ENCODE results near the gene ZBED5. TPM values are rescaled to one million over a fixed set of nuclear protein-coding genes. Genes with fewer than 3 reads are reported as not detected.

Gene ZBED5
- total and polyA plus RNA-seq, 7 donors: 20.0 to 47.8 (median 26.4) TPM

DNA sequence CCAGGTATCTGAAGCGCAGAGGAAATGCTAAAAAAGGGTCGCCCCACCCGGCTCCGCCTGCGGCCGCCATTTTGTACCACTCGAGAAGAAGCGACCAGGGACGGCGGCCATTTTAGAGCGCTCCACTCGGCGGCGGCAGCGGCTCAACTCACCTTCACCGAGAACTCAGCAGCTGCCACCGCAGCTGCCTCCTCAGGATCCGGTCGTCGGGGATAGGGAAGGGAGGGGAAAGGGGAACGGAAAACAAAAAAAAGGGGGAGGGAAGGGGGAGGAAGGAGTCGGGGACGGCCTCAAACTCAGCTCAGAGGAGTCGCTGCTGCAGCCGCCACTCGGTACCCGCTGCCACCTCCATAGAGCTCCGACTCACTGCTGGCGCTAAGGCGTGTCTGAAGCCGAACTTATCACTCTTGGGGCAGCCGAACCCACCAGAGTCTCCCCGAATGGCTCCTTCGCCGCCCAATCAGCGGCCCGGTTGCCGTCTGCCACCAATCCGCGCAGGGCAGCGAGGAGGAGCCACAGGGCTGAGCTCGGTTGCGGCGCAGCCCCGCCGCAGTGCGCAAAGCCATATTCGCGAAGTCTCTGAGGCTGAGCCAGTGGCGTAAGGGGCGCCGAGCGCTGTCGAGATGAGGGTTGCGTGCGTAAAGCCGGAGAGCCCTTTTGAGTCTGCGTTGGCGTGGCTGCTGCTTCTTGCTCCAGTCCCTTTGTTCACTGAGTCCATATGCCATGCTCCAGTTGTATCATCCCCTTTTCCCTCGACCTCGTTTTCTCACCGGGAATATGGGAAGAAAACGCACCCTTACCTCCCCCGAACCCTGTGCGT is 49.1 kb downstream of the ZBED5 start, which contains the start of gene EIF4G2:
Gene EIF4G2 (minus strand): TSS at position 374 of the 820 bp plus-strand sequence.
- peak within 1 kb of the TSS; percentile 97 for H3K4me3 ChIP-seq
- ATAC-seq (peak; percentile 94 to 97 (median 96)), DNase-seq (peak; percentile 98 to 99)
- H3K4me1 ChIP-seq: peaks cover 38% of the 10 kb centered on the region
- intact Hi-C loops (cut with DNase I): loop anchor here (1.0 to 5.0 kb wide), 7 partner anchors 41 to 98 kb away; partner anchors contain the start of genes ZBED5 (in 2 of the 2) and CTR9 (in 1 of the 2)
- H3K36me3 ChIP-seq (ENCODE audit: insufficient read depth in 1 of 2, low read depth in 1 of 2): peaks cover 10 to 35% of the 10 kb centered on the region in 2 donors
- WGBS, 3 donors: 0 to 1% (median 0%) methylated on average over 60 to 65 of the region's 65 CpGs
- no peaks in the 10 kb centered on the region for H3K9me3 ChIP-seq
- peak within 1 kb of the TSS; percentile 99 for H3K27ac ChIP-seq
- no peaks in the 10 kb centered on the region for H3K27me3 ChIP-seq (ENCODE audit: insufficient read depth in 3 of 3, low read length in 2 of 3)
- TF ChIP-seq, protein P1, sequence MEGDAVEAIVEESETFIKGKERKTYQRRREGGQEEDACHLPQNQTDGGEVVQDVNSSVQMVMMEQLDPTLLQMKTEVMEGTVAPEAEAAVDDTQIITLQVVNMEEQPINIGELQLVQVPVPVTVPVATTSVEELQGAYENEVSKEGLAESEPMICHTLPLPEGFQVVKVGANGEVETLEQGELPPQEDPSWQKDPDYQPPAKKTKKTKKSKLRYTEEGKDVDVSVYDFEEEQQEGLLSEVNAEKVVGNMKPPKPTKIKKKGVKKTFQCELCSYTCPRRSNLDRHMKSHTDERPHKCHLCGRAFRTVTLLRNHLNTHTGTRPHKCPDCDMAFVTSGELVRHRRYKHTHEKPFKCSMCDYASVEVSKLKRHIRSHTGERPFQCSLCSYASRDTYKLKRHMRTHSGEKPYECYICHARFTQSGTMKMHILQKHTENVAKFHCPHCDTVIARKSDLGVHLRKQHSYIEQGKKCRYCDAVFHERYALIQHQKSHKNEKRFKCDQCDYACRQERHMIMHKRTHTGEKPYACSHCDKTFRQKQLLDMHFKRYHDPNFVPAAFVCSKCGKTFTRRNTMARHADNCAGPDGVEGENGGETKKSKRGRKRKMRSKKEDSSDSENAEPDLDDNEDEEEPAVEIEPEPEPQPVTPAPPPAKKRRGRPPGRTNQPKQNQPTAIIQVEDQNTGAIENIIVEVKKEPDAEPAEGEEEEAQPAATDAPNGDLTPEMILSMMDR (IDR thresholded peaks at IDR 0.05): no peak

DNA sequence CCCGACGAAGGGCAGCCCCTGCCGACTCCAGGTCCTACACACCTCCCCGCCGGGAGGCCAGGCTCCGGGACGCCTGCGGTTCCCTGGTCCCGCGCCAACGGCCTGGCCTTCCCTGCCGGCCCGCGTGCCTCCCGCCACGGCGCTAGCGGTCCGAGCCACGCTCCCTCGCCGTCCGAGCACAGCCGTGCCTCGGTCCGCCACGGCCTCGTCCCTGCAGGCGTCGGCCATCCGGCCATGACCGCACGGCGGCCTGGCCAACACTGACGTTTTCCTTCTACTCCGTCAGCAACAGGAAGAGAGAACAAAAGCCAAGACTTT is 49.7 kb downstream of the ZBED5 start:
- DNase-seq: peak in 1 of 2 donors; percentile 59
- H3K9me3 ChIP-seq: no peaks in the 10 kb centered on the region
- WGBS, 3 donors: 0 to 1% (median 0%) methylated on average over 32 to 36 of the region's 36 CpGs
- TF ChIP-seq, protein P1 (IDR thresholded peaks at IDR 0.05): no peak
- H3K4me3 ChIP-seq: peak overlapping the region; percentile 97
- H3K27ac ChIP-seq: peak overlapping the region; percentile 99
- no peaks in the 10 kb centered on the region for H3K27me3 ChIP-seq (ENCODE audit: insufficient read depth in 3 of 3, low read length in 2 of 3)
- intact Hi-C loops (cut with DNase I): loop anchor here (1.0 to 5.0 kb wide), 7 partner anchors 41 to 99 kb away; partner anchors contain the start of genes ZBED5 (in 2 of the 2) and CTR9 (in 1 of the 2)
- peak in 2 of 4 donors; percentile 21 to 45 for ATAC-seq
- peaks cover 12 to 40% of the 10 kb centered on the region in 2 donors for H3K36me3 ChIP-seq (ENCODE audit: insufficient read depth in 1 of 2, low read depth in 1 of 2)
- peaks cover 40% of the 10 kb centered on the region for H3K4me1 ChIP-seq

DNA sequence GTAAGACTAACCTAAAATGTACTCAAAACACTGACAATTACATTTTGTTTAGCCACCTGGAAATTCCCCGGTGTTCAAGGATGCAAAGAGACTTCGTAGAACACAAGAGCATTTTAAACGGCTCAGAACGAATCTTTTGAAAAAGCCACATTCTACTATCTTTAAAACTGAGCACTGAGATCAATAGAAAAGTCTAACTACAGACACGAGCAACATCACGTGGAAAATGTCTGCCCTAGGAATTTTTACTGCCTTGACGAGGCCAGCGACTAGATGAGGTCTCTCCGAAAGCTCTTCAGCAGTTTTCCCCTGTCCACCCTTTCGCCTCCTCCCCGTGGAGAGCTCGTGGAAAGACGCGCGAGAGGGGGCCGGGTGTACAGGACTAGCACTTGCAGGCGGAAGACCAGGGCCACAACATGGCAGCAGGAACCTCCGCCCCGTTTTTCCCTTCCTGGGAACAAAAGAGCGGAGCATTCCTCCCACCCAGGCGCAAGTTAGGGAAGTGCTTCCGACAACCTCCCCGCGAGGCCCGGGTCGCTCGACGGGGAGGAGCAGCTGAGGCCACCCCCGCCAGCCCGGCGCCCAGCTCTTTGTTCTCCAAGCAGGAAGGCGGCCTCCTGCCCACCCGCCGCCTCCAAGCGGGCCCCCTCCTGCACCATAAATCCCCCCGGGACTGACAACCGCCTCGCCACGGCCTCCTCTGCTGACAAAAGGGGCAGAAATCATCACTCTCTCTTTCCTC is 50.2 kb downstream of the ZBED5 start:
- DNase-seq: peak; percentile 74 to 83
- 0 to 1% (median 0%) methylated on average over 35 to 39 of the region's 39 CpGs for WGBS, 3 donors
- Histone ChIP-seq H3K27ac (peak overlapping the region; percentile 99), H3K4me1 (peaks cover 44% of the 10 kb centered on the region), H3K36me3 (ENCODE audit: insufficient read depth in 1 of 2, low read depth in 1 of 2) (peaks cover 12 to 46% of the 10 kb centered on the region in 2 donors), H3K4me3 (peak overlapping the region; percentile 97), H3K9me3 (no peaks in the 10 kb centered on the region), H3K27me3 (ENCODE audit: insufficient read depth in 3 of 3, low read length in 2 of 3) (no peaks in the 10 kb centered on the region)
- peak; percentile 5 to 18 (median 10) for ATAC-seq
- TF ChIP-seq, protein P1 (IDR thresholded peaks at IDR 0.05): no peak
- intact Hi-C loops (cut with DNase I): loop anchor here (1.0 to 5.0 kb wide), 7 partner anchors 40 to 99 kb away; partner anchors contain the start of genes ZBED5 (in 2 of the 2) and CTR9 (in 1 of the 2)

DNA sequence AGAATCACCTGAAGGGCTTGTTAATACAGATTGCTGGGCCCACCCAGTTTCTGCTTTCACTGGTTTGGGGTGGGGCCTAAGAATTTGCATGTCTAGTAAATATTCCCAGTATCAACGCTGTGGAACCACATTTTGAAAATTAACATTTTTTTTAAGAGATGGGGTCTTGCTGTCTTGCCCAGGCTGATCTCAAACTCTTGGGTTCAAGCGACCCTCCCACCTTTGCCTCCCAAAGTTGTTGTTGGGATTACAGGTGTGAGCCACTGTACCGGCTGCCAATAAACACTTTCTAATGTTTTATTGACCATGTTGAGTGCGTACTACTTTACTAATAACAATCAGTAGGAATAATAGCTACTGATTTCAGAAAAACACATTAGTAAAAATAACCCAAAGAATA is 51.6 kb downstream of the ZBED5 start:
- Histone ChIP-seq H3K4me1 (peaks cover 49% of the 10 kb centered on the region), H3K36me3 (ENCODE audit: insufficient read depth in 1 of 2, low read depth in 1 of 2) (peaks cover 17 to 60% of the 10 kb centered on the region in 2 donors), H3K27ac (peak overlapping the region; percentile 99), H3K4me3 (peak overlapping the region; percentile 97), H3K9me3 (no peaks in the 10 kb centered on the region), H3K27me3 (ENCODE audit: insufficient read depth in 3 of 3, low read length in 2 of 3) (no peaks in the 10 kb centered on the region)
- WGBS, 3 donors: 84 to 90% (median 86%) methylated on average over 4 of the region's 4 CpGs
- no peak for DNase-seq
- TF ChIP-seq, protein P1 (IDR thresholded peaks at IDR 0.05): no peak
- intact Hi-C loops (cut with DNase I): loop anchor here (5.0 kb wide), 4 partner anchors 39 to 91 kb away; partner anchors contain the start of genes CTR9 (in 1 of the 2) and ZBED5 (in 1 of the 2)
- ATAC-seq: no peak

Data from psoas muscle (tissue), 8 donors.